ENCODE data around the gene CMC4. TPM values are rescaled to one million over a fixed set of nuclear protein-coding genes. Genes with fewer than 3 reads are reported as not detected.

The CMC4 gene
- total and polyA plus RNA-seq, 2 of the 4 experiments (the other 2 are of a cell fraction): 6.4 to 8.4 TPM

- H3K4me1 ChIP-seq (ENCODE audit: control insufficient read depth, insufficient read depth, low read length): no peaks in the 10 kb centered on the region
- in situ Hi-C loops (cut with MboI; ENCODE audit: low sequenced_read_pairs): no loop called here
- H3K4me2 ChIP-seq (ENCODE audit: low read depth, low read length): peak overlapping the region; percentile 89; the same call in 1 of the 2 replicates
- H4K91ac ChIP-seq (ENCODE audit: insufficient read depth, low read depth, low read length): no peak overlapping the region
- POLR2A ChIA-PET (ENCODE audit: unreplicated experiment): no interaction called here
- no peak overlapping the region for H3K56ac ChIP-seq (ENCODE audit: extremely low read depth, insufficient read depth, low read length)
- H3K4ac ChIP-seq (ENCODE audit: low read depth, low read length): no peak overlapping the region
- H3K18ac ChIP-seq (ENCODE audit: low read depth, low read length): no peak overlapping the region
- no peak overlapping the region for H4K5ac ChIP-seq (ENCODE audit: low read depth, low read length)
- no peaks in the 10 kb centered on the region for H3K9me1 ChIP-seq (ENCODE audit: insufficient read depth, low read length)
- H3K27ac ChIP-seq (ENCODE audit: insufficient read depth, low read length): no peak overlapping the region
- H2BK120ac ChIP-seq (ENCODE audit: low read depth, low read length): no peak overlapping the region
- H3K27me3 ChIP-seq (ENCODE audit: control insufficient read depth, insufficient read depth, low read length): no peaks in the 10 kb centered on the region; the same call in 1 of the 2 replicates
- peaks cover 0 to 7% of the 10 kb centered on the region in 2 experiments; a peak in 2 of 4 replicates for H3K79me1 ChIP-seq (ENCODE audit: low read depth in 1 of 2, low read length in 2 of 2)
- no peak overlapping the region for H3K23ac ChIP-seq (ENCODE audit: low read depth, low read length)
- no peak overlapping the region for H3K14ac ChIP-seq (replicated peaks; ENCODE audit: low read depth, low read length)
- CTCF ChIA-PET: interaction anchor here (1.5 kb wide), 1 partner anchor 21 kb away, joined by 5 read pairs; no protein-coding TSS in a partner anchor
- no peak overlapping the region for H2BK5ac ChIP-seq (ENCODE audit: low read depth, low read length, poor library complexity, severe bottlenecking)
- intact Hi-C loops (cut with micrococcal nuclease): no loop called here
- H4K8ac ChIP-seq (ENCODE audit: low read depth in 2 of 2, low read length in 2 of 2): no peak overlapping the region
- no peak overlapping the region for H2AK9ac ChIP-seq (replicated peaks; ENCODE audit: low read depth, low read length, poor library complexity)
- H2BK15ac ChIP-seq (ENCODE audit: low read depth, low read length): no peak overlapping the region
- no peak for TF ChIP-seq POLR2A (IDR thresholded peaks at IDR 0.05; ENCODE audit: low read depth, low read length)
- TF ChIP-seq NFE2L2 (IDR thresholded peaks at IDR 0.05; ENCODE audit: low read depth, low read length): no peak
- no peak for TF ChIP-seq SMC3 (IDR thresholded peaks at IDR 0.05; ENCODE audit: low read depth, low read length)
- no peak for TF ChIP-seq MAFK (IDR thresholded peaks at IDR 0.05; ENCODE audit: low read depth, low read length)
- TF ChIP-seq BHLHE40 (IDR thresholded peaks at IDR 0.05; ENCODE audit: low read depth, low read length): no peak
- no peak for TF ChIP-seq ELK1 (IDR thresholded peaks at IDR 0.05; ENCODE audit: borderline replicate concordance, low read depth, low read length)
- no peak for TF ChIP-seq CHD1 (IDR thresholded peaks at IDR 0.05; ENCODE audit: low read depth, low read length)
- no peak for TF ChIP-seq RFX5 (IDR thresholded peaks at IDR 0.05; ENCODE audit: low read depth, low read length)
- TF ChIP-seq, protein P1, sequence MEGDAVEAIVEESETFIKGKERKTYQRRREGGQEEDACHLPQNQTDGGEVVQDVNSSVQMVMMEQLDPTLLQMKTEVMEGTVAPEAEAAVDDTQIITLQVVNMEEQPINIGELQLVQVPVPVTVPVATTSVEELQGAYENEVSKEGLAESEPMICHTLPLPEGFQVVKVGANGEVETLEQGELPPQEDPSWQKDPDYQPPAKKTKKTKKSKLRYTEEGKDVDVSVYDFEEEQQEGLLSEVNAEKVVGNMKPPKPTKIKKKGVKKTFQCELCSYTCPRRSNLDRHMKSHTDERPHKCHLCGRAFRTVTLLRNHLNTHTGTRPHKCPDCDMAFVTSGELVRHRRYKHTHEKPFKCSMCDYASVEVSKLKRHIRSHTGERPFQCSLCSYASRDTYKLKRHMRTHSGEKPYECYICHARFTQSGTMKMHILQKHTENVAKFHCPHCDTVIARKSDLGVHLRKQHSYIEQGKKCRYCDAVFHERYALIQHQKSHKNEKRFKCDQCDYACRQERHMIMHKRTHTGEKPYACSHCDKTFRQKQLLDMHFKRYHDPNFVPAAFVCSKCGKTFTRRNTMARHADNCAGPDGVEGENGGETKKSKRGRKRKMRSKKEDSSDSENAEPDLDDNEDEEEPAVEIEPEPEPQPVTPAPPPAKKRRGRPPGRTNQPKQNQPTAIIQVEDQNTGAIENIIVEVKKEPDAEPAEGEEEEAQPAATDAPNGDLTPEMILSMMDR (conservative IDR thresholded peaks at IDR 0.05; ENCODE audit: low read depth, low read length): no peak
- TF ChIP-seq, protein P2, sequence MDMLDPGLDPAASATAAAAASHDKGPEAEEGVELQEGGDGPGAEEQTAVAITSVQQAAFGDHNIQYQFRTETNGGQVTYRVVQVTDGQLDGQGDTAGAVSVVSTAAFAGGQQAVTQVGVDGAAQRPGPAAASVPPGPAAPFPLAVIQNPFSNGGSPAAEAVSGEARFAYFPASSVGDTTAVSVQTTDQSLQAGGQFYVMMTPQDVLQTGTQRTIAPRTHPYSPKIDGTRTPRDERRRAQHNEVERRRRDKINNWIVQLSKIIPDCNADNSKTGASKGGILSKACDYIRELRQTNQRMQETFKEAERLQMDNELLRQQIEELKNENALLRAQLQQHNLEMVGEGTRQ (IDR thresholded peaks at IDR 0.05; ENCODE audit: low read depth, low read length): no peak
- TF ChIP-seq MXI1 (IDR thresholded peaks at IDR 0.05; ENCODE audit: borderline replicate concordance, low read depth, low read length): no peak
- H3K36me3 ChIP-seq (ENCODE audit: control insufficient read depth, insufficient read depth, low read length): no peaks in the 10 kb centered on the region
- H3K4me3 ChIP-seq (ENCODE audit: insufficient read depth, low read depth, low read length): no peak overlapping the region
- H2BK20ac ChIP-seq (ENCODE audit: low read depth, low read length): no peak overlapping the region
- peak overlapping the region; percentile 59; the same call in 1 of the 2 replicates for H3K9ac ChIP-seq (ENCODE audit: low read depth, low read length)
- ATAC-seq (ENCODE audit: low read depth): no peak
- dilution Hi-C loops (cut with HindIII; ENCODE audit: low sequenced_read_pairs, unreplicated experiment): no loop called here
- no TSS peak for BruUV-seq (replicated peaks)
- WGBS, 2 experiments (ENCODE audit: extremely low coverage in 2 of 2, insufficient read length in 1 of 2): no CpG with 5 or more reads among the region's 3 CpGs
- no peaks in the 10 kb centered on the region for H3K9me3 ChIP-seq (ENCODE audit: control insufficient read depth, insufficient read depth, low read length)
- DNase-seq: no peak
- no peaks in the 10 kb centered on the region for H4K20me1 ChIP-seq (ENCODE audit: insufficient read depth, low read length)
- no peak overlapping the region for H2AK5ac ChIP-seq (ENCODE audit: low read depth, low read length)
- H2AFZ ChIP-seq (replicated peaks; ENCODE audit: low read length, poor library complexity): no peak overlapping the region
These were observed 42.8 kb downstream of the CMC4 start for GRCh38 chrX:155028129-155028528.
